Liver (tissue), 9 donors: ENCODE measurements around the gene YPEL3. TPM values are rescaled to one million over a fixed set of nuclear protein-coding genes. Genes with fewer than 3 reads are reported as not detected.
A peak's percentile ranks its signal among the peaks of the same experiment; 100 is the strongest.

ENCODE experiments used
- DNase-seq: peaks from one replicate; pipeline ENCODE4 v3.0.0-alpha.2; 2017; ENCODE audit warnings: low spot score
- H3K27ac ChIP-seq, 2 donors: one replicate each; pipeline ENCODE4 v1.7.0; 2013; ENCODE audit warnings: inconsistent platforms in 2 of 2, low read length in 2 of 2, control low read depth in 1 of 2, low read depth in 1 of 2, mild to moderate bottlenecking in 1 of 2
- H3K27me3 ChIP-seq, 4 donors: one replicate each; pipeline versions ENCODE4 v1.6.1 to v1.7.0; 2013; ENCODE audit warnings: low read length in 3 of 4, inconsistent platforms in 1 of 4, mild to moderate bottlenecking in 1 of 4, moderate library complexity in 1 of 4; ENCODE audit not compliant: control insufficient read depth in 4 of 4, insufficient read depth in 4 of 4
- H3K36me3 ChIP-seq, 4 donors: one replicate each; pipeline versions ENCODE4 v1.6.1 to v1.7.0; 2013; ENCODE audit warnings: low read length in 3 of 4, mild to moderate bottlenecking in 3 of 4, low read depth in 1 of 4, moderate library complexity in 1 of 4; ENCODE audit not compliant: control insufficient read depth in 4 of 4, insufficient read depth in 3 of 4
- H3K4me1 ChIP-seq, 4 donors: one replicate each; pipeline versions ENCODE4 v1.6.1 to v1.7.0; 2013; ENCODE audit warnings: low read length in 3 of 4, mild to moderate bottlenecking in 3 of 4, moderate library complexity in 1 of 4; ENCODE audit not compliant: control insufficient read depth in 4 of 4, insufficient read depth in 4 of 4
- H3K4me3 ChIP-seq, 3 donors: one replicate each; pipeline versions ENCODE4 v1.6.1 to v1.7.0; 2013; ENCODE audit warnings: low read length in 3 of 3, control low read depth in 1 of 3, low read depth in 1 of 3, mild to moderate bottlenecking in 1 of 3
- H3K9ac ChIP-seq, 2 donors: one replicate each; pipeline ENCODE4 v1.7.0; 2013; ENCODE audit warnings: low read length in 2 of 2, mild to moderate bottlenecking in 2 of 2, moderate library complexity in 2 of 2, control low read depth in 1 of 2, low read depth in 1 of 2
- H3K9me3 ChIP-seq, 4 donors: one replicate each; pipeline versions ENCODE4 v1.6.1 to v1.7.0; 2013; ENCODE audit warnings: low read length in 3 of 4; ENCODE audit not compliant: control insufficient read depth in 4 of 4
- CTCF ChIP-seq: fragments of 150-350 bp; IDR thresholded peaks from 2 replicates; pipeline ENCODE4 v1.5.1; 2017; ENCODE audit warnings: improper control_type of control experiment, low read depth, low read length; ENCODE audit not compliant: missing input control
- EGR1 ChIP-seq, 2 donors: IDR thresholded peaks; 2 replicates each; pipeline ENCODE4 v1.6.1; 2016 to 2018; ENCODE audit warnings: antibody characterized with exemption in 2 of 2, low read depth in 2 of 2
- FOXA1 ChIP-seq: IDR thresholded peaks from 2 replicates; pipeline ENCODE4 v1.6.1; 2016; ENCODE audit warnings: antibody characterized with exemption
- FOXA2 ChIP-seq: IDR thresholded peaks from 2 replicates; pipeline ENCODE4 v1.6.1; 2016; ENCODE audit warnings: antibody characterized with exemption
- GABPA ChIP-seq, 2 donors: IDR thresholded peaks in 1 of 2; conservative IDR thresholded peaks in 1 of 2; 2 replicates each; pipeline ENCODE4 v1.6.1; 2016; ENCODE audit warnings: antibody characterized with exemption in 2 of 2, mild to moderate bottlenecking in 1 of 2, moderate library complexity in 1 of 2
- HNF4A ChIP-seq, 2 donors: conservative IDR thresholded peaks; 2 replicates each; pipeline ENCODE4 v1.6.1; 2016; ENCODE audit warnings: antibody characterized with exemption in 2 of 2, mild to moderate bottlenecking in 2 of 2
- HNF4G ChIP-seq: IDR thresholded peaks from 2 replicates; pipeline ENCODE4 v1.6.1; 2016; ENCODE audit warnings: antibody characterized with exemption
- JUND ChIP-seq, 2 donors: IDR thresholded peaks; 2 replicates each; pipeline ENCODE4 v1.6.1; 2016; ENCODE audit warnings: antibody characterized with exemption in 2 of 2
- NR2F2 ChIP-seq: IDR thresholded peaks from 2 replicates; pipeline ENCODE4 v1.6.1; 2016; ENCODE audit warnings: antibody characterized with exemption
- RAD21 ChIP-seq, 2 donors: IDR thresholded peaks; 2 replicates each; pipeline ENCODE4 v1.6.1; 2016; ENCODE audit warnings: antibody characterized with exemption in 2 of 2, mild to moderate bottlenecking in 2 of 2
- REST ChIP-seq: IDR thresholded peaks from 2 replicates; pipeline ENCODE4 v1.6.1; 2016; ENCODE audit warnings: antibody characterized with exemption, mild to moderate bottlenecking
- RXRA ChIP-seq, 2 donors: IDR thresholded peaks; 2 replicates each; pipeline ENCODE4 v1.6.1; 2017 to 2018; ENCODE audit warnings: antibody characterized with exemption in 2 of 2, mild to moderate bottlenecking in 1 of 2
- SP1 ChIP-seq: IDR thresholded peaks from 2 replicates; pipeline ENCODE4 v1.6.1; 2018; ENCODE audit warnings: antibody characterized with exemption, mild to moderate bottlenecking
- TAF1 ChIP-seq: conservative IDR thresholded peaks from 2 replicates; pipeline ENCODE4 v1.6.1; 2016; ENCODE audit warnings: antibody characterized with exemption, mild to moderate bottlenecking
- YY1 ChIP-seq: IDR thresholded peaks from 2 replicates; pipeline ENCODE4 v1.6.1; 2016; ENCODE audit warnings: antibody characterized with exemption, mild to moderate bottlenecking
- WGBS: extraction: QIAGEN DNeasy Blood & Tissue Kit; methylation state at CpG from one replicate; pipeline ENCODE4 v1.1.7; 2013; 5-methylcytosine and 5-hydroxymethylcytosine counted together
- polyA plus RNA-seq, 2 donors: library from polyadenylated mRNA; stranded (reverse) in 1 of 2; unstranded in 1 of 2; fragments of 200-250 nt in 1 of 2; fragments of >200 nt in 1 of 2; fragmentation: Nextera tagmentation in 1 of 2; extraction: Ambion mirVana in 1 of 2; gene quantifications; one replicate each; pipeline versions ENCODE4 v1.2.1 to v1.2.3, GENCODE V29; 2013 to 2015
- total RNA-seq, 2 donors: library from RNA; depleted of rRNA; stranded (reverse); fragments of >200 nt; gene quantifications; one replicate each; pipeline ENCODE4 v1.2.3, GENCODE V29; 2014
- TF ChIP-seq, protein P1 (sequence below): IDR thresholded peaks from 2 replicates; pipeline ENCODE4 v1.6.1; 2016; ENCODE audit warnings: antibody characterized with exemption
- TF ChIP-seq, protein P2 (sequence below): IDR thresholded peaks from 2 replicates; pipeline ENCODE4 v1.6.1; 2016; ENCODE audit warnings: antibody characterized with exemption
- TF ChIP-seq, protein P3 (sequence below): IDR thresholded peaks from 2 replicates; pipeline ENCODE4 v1.6.1; 2016; ENCODE audit warnings: antibody characterized with exemption
- donor health status: healthy.
- donor health status: healthy.
- donor health status: healthy.
- donor health status: healthy.
- donor health status: healthy.

YPEL3 gene, protein sequence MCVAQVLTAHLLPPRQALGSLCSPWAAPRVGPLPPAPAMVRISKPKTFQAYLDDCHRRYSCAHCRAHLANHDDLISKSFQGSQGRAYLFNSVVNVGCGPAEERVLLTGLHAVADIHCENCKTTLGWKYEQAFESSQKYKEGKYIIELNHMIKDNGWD
- total RNA-seq (10 to 100 TPM; 10.5 to 42.7 TPM), polyA plus RNA-seq (10 to 100 TPM; 19.7 to 29.2 TPM)

DNA sequence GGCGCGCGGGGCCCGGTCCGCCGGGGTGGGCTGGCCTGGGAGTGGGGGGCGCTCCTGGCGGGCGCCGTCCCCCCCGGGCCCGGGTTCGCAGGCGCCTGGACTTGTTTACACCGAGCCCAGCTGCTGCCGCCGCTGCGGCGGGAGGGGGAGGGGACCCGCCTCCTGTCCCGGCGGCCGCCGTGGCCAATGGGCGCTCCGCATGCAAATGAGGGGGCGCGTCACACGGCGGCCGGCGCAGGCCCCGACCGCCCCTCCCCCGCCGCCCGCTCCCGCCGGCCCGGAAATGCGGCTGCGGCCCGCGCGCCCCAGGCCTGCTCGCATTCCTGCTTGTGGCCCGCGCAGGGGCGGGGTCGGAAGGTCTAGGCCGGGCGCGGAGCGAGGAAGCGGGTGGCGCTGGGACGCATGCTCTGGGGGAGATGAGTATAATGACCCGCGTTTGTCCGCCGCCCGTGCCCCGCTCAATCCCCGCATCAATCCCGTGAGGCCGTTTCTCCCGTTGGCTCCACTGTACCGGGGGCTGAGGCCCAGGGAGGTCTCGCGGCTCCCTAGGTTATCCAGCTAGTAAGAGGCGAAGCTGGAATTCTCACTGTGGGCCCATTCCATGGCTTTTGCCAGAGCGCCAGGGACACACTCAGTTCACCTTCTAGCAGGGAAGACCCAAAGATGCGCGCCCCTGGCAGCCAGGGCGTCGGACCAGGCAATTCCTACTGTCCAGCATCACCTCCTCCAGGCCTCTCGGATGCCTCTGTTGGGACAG is at the start of gene YPEL3:
TSS of gene YPEL3 (minus strand) at position 109 of the 757 bp plus-strand sequence. CDS start 731 bp downstream, outside the sequence.
- H3K27me3 ChIP-seq: no peaks in the 10 kb centered on the region
- H3K36me3 ChIP-seq: peaks cover 0 to 6% (median under 1%) of the 10 kb centered on the region in 4 donors
- H3K9me3 ChIP-seq: peaks cover 0 to 13% (median 2%) of the 10 kb centered on the region in 4 donors
- TF ChIP-seq HNF4G: no peak
- no peak for TF ChIP-seq FOXA2
- peak; percentile 26 for TF ChIP-seq SP1
- peak in 1 of 2 donors; percentile 36 for TF ChIP-seq RAD21 (IDR thresholded peaks at IDR 0.05)
- no peak for TF ChIP-seq CTCF
- TF ChIP-seq, protein P1, sequence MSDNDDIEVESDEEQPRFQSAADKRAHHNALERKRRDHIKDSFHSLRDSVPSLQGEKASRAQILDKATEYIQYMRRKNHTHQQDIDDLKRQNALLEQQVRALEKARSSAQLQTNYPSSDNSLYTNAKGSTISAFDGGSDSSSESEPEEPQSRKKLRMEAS: no peak
- TF ChIP-seq, protein P2, sequence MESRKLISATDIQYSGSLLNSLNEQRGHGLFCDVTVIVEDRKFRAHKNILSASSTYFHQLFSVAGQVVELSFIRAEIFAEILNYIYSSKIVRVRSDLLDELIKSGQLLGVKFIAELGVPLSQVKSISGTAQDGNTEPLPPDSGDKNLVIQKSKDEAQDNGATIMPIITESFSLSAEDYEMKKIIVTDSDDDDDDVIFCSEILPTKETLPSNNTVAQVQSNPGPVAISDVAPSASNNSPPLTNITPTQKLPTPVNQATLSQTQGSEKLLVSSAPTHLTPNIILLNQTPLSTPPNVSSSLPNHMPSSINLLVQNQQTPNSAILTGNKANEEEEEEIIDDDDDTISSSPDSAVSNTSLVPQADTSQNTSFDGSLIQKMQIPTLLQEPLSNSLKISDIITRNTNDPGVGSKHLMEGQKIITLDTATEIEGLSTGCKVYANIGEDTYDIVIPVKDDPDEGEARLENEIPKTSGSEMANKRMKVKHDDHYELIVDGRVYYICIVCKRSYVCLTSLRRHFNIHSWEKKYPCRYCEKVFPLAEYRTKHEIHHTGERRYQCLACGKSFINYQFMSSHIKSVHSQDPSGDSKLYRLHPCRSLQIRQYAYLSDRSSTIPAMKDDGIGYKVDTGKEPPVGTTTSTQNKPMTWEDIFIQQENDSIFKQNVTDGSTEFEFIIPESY: no peak
- TF ChIP-seq, protein P3, sequence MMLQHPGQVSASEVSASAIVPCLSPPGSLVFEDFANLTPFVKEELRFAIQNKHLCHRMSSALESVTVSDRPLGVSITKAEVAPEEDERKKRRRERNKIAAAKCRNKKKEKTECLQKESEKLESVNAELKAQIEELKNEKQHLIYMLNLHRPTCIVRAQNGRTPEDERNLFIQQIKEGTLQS: no peak
- TF ChIP-seq TAF1: no peak
- TF ChIP-seq YY1: no peak
- no peak for TF ChIP-seq EGR1 (IDR thresholded peaks at IDR 0.05; ENCODE audit: low read depth in 2 of 2)
- no peak for TF ChIP-seq FOXA1
- TF ChIP-seq GABPA (IDR thresholded peaks at IDR 0.05 in 1 of 2, conservative IDR thresholded peaks at IDR 0.05 in 1 of 2): peak in 1 of 2 donors; percentile 64
- no peak for TF ChIP-seq HNF4A (conservative IDR thresholded peaks at IDR 0.05)
- no peak for TF ChIP-seq JUND (IDR thresholded peaks at IDR 0.05)
- TF ChIP-seq REST: no peak
- TF ChIP-seq NR2F2: no peak
- no peak for TF ChIP-seq RXRA (IDR thresholded peaks at IDR 0.05)
- peak within 1 kb of the TSS; percentile 82 to 86 for H3K27ac ChIP-seq
- H3K9ac ChIP-seq: peak within 1 kb of the TSS; percentile 61 to 79
- 10% methylated on average over 77 of the region's 77 CpGs for WGBS
- peak; percentile 91 for DNase-seq
- peaks cover 8 to 30% (median 18%) of the 10 kb centered on the region in 4 donors for H3K4me1 ChIP-seq
- H3K4me3 ChIP-seq: peak within 1 kb of the TSS; percentile 66 to 86 (median 80)
